Activated CD4-positive, alpha-beta T cell treated with anti-CD3 and anti-CD28 coated beads, Interleukin-2, Interleukin-4, amounts not matched to agents 100 ng/mL and 50 ng/mL, durations not matched to agents 16 hours and 8 hours (primary cell): Measurements from ENCODE around the gene CCDC88C.

Experiments used
- DNase-seq: peaks from one replicate; pipeline ENCODE4 v3.0.0-alpha.2; 2020; ENCODE audit warnings: low spot score

Gene CCDC88C

DNA sequence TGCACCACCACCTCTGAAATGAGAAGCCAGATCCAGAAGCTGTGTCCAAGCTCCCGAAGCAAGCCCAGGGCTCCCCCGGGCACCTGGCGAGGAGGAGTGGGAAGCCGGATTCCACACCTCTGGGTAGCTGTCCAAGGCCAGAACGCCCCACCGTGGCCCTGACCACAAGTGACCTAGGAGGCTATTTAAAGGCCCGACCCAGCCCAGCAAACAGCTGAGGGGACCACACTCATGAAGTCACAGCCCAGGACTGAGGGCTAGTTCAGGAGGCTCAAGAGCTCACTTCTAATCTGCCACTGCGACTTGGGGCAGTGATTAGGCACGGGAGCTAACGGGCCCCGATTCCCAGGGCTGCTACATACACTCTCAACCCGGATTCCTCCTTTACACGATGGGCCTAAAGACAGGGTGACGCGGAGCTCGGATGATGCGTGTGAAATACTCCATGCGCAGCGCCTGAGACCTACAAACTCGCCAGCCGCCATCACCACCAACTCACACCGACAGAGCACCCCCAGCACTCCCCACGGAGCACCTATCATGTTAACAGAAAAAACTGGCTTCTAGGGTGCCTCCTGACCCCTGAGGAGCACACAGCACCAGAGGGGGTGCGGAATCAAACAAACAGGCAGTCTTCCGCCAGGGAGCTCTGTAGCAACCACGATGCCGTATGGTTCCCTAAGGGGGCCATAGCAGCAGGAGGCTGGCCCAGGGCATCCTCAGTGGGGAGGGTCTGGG, 89.1 kb downstream of the CCDC88C start:
- no peak for DNase-seq

DNA sequence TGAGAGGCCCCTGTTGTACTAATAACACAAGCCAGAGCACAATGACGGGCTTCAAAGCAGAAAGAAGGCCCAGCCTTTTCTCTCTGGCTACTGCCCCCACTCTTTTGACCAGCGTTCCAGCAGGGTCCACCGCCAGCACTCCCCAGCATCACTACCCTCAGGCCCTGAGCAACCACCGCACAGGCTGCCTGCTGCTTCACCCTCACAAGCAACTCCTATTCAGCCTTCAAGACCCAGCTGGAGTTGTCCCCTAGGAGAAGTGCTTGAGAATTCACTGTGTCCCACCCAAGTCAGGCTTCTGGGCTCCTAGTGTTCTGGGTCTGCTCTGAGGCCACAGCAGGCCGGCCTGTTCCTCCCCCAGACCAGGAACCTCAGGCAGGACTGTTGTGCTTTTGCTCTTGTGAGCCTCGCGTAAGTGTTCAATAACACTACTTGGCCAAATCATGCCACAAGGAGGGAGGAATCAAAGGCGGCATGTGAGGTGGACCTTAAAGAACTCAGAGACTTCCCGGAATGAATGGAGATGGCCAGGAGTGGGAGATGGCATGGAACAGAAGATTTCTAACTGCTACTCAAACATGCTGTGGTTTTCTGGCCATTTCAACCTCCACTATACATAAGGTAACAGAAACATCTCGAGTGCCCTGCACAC, 89.8 kb downstream of the CCDC88C start:
- no peak for DNase-seq

- DNase-seq: no peak
These were observed 90.4 kb downstream of the CCDC88C start for GRCh38 chr14:91327250-91327595.

DNA sequence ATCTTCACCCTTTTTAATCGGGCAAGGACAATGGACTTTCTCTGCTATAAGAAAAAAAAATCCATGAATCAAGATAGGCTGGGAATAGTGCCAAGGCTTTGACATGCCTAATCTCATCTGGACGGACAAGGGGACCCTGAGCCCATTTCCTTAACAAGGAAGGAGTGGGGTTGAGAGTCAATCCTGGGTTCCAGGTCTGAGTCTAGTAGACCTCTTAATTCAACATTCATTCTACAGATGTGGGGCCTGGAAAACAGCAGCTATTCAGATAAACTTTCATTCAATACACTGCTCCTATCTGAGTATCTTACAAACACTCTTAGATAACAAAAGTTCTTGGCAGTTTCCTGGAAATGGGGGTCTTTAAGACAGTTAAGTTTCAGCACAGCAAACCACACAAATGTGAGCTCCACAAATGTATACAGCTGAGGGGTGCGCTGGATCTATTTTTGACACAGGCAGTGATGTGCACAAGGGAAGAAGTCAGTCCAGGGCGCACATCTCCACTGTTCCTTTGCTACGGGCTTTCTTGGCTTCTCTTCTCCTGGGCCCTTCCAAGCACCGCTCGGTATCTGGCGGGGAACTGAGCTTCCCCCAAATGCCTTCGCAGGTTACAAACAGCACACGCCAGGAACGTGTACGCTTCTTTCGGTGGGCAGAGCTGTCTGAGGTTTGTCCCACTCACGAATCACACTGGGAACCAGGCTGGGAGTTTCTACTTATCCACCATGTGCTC, 90.9 kb downstream of the CCDC88C start:
- DNase-seq: no peak

GRCh38 chr14:91324606-91325575, 92.7 kb downstream of the CCDC88C start:
- no peak for DNase-seq

- DNase-seq: peak; percentile 93
These were observed 93.7 kb downstream of the CCDC88C start for GRCh38 chr14:91323671-91324605.

DNA sequence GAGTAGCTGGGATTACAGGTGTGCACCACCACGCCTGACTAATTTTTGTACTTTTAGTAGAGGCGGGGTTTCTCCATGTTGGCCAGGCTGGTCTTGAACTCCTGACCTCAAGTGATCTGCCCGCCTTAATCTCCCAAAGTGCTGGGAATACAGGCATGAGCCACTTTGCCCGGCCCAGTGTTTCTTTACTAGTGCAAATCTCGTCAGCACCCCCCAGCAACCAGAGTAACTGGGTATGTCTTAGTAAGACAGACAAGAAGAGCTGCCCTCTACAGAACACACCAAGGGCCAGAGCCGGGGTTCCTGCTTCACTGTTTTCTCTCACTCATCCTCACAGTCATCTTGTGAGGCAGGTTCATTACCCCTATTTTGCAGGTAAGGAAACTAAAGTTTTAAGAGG, 94.6 kb downstream of the CCDC88C start:
- no peak for DNase-seq

GRCh38 chr14:91322623-91323022, 95.0 kb downstream of the CCDC88C start:
- DNase-seq: no peak

DNA sequence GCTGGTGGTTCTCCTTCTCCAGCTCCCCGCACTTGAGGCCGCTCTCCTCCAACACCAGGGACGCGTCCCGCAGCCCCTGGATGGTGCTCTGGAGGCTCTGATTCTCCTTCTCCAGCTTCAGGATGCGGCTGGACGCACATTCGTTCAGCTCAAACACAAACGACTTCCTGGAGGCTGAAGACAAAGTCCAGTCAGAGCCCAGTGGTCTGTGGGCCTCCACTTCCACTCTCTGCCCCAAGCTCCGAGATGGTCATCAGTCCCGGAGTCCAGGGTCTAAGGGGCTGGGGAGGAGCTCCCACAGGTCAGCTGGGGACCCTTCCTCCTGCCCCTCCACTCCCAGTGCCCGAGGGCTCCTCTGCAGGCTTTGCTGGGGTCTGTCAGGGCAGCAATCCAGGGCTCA, 96.5 kb downstream of the CCDC88C start:
- no peak for DNase-seq

DNA sequence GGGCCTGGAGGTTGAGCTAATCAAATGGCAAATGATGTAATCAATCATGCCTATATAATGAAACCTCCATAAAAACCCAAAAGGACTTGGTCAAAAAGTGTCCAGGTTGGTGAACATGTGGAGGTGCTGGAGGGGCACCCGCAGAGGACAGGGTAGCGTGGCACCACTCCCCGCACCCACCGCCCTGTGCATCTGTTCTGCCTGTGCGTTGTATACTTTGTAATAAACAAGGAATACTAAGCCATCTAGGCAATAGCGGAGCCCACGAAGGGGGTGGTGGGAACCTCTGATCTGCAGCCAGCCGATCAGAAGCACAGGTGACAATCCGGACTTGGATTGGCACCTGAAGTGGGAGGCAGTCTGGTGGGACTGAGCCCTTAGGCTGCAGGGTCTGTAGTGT, 97.4 kb downstream of the CCDC88C start:
- no peak for DNase-seq

GRCh38 chr14:91318911-91319310, 98.7 kb downstream of the CCDC88C start:
- no peak for DNase-seq

GRCh38 chr14:91317381-91318308, 100.0 kb downstream of the CCDC88C start:
- peak; percentile 69 for DNase-seq

DNA sequence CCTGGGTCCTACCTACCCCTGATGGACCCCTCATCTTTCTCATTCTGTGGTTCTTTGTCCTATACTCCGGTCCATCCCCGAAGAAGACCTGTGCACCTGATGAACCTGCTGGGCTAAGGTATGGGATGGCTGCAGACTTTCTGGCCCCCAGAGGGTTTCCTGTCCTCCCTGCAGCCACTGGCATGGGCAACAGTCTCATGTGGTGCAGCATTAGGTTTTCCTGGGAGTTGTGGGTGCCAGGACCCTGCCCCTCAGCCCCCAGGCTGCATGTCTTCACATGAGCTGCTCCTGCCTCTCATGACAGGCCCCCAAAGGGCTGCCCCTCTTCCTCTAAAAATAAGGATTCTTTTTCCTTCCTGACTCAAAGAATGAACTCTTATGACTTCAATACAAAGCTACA, 100.9 kb downstream of the CCDC88C start:
- DNase-seq: no peak

- peak; percentile 94 for DNase-seq
These were observed 101.8 kb downstream of the CCDC88C start for GRCh38 chr14:91315844-91316267.

DNA sequence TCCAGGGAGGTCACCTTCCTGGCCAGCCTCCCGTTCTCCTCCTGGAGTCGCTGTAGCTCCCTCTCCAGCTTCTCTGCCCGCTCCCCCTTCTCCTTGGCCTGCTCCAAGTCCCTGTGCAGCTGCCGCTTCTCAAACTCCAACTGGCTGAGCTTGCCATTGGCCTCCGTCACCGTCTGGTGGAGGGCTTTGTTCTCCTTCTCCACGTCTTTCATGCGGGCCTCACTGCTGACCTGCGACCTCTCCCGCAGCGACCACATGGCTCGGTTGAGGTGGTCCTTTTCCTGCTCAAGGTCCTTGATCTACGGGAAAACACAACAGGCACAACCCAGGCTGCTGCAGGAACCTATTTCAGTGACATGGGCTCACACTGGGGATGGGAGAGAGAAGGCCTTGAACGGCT, 103.8 kb downstream of the CCDC88C start:
- DNase-seq: no peak

GRCh38 chr14:91313154-91313850, 104.3 kb downstream of the CCDC88C start:
- DNase-seq: no peak

DNA sequence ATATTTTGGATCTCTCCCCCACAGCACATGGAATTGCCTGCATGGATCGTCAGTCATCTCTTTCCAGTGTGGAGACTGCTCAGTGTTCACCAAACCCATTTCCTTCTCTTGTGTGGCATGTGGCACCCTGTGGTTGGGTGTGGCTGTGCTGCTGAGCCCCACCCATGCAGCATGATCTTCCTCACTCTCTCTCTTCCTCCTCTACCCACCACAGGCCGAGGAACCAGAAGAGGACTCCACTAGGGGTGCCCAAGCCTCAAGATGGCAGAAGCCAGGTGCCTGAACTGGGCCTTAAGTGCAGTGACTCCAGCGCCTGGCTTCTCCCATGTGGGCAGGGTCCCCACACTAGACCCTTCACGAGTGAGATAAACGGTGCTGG, 106.3 kb downstream of the CCDC88C start:
- DNase-seq: peak; percentile 72

DNA sequence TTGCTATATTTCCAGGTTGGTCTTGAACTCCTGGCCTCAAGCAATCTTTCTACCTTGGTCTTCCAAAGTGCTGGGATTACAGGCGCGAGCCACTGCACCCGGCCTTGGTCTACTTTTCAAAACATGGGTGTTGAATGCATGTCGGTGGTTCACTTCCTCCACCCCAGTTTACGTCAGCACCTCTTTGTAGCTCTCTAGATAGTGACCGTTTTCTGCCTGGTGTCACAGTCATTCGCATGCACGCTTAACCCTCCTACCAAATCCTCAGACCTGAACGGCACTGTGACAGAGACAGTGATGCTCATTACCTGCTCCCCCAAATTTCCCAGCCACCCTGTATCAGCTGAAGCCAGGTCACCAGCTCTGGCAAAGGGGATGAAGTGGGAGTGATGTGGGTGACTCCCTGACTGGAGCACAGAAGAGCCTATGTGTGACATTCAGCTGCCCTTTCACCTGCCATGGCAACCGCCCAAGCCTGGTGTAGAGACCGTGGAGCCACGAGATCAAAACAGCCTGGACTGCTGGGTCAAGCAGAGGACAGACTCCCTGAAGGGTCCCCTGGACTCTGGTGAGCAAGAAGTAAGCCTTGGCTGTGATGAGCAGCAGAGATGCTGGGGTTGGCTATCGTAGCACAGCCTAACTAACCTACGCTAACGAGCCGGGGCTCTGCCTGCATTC, 106.9 kb downstream of the CCDC88C start:
- DNase-seq: peak; percentile 39
